H9 (cell line): ENCODE data around the gene MRTO4. TPM values are rescaled to one million over a fixed set of nuclear protein-coding genes. Genes with fewer than 3 reads are reported as not detected.

ENCODE experiments used
- DNase-seq: peaks from one replicate; pipeline ENCODE4 v3.0.0-alpha.2; 2017
- H2AFZ ChIP-seq: one replicate; pipeline ENCODE4 v1.6.1; 2013; ENCODE audit warnings: mild to moderate bottlenecking, low read length, control low read depth, moderate library complexity
- H2AK5ac ChIP-seq: 2 replicates; pipeline ENCODE4 v1.6.1; 2013; ENCODE audit warnings: low read length, control low read depth, mixed read lengths; ENCODE audit not compliant: insufficient read length
- H2BK120ac ChIP-seq: one replicate; pipeline ENCODE4 v1.6.1; 2013; ENCODE audit warnings: low read depth, mild to moderate bottlenecking, low read length, control low read depth, inconsistent platforms; ENCODE audit not compliant: poor library complexity, severe bottlenecking
- H2BK12ac ChIP-seq: 2 replicates; pipeline ENCODE4 v1.6.1; 2013; ENCODE audit warnings: low read length, control low read depth, mixed read lengths, low read depth; ENCODE audit not compliant: insufficient read length
- H2BK15ac ChIP-seq: 2 replicates; pipeline ENCODE4 v1.6.1; 2013; ENCODE audit warnings: low read depth, low read length, control low read depth
- H2BK20ac ChIP-seq: one replicate; pipeline ENCODE4 v1.6.1; 2013; ENCODE audit warnings: low read depth, mild to moderate bottlenecking, low read length, control low read depth, inconsistent platforms; ENCODE audit not compliant: poor library complexity, severe bottlenecking
- H2BK5ac ChIP-seq: 2 replicates; pipeline ENCODE4 v1.6.1; 2013; ENCODE audit warnings: low read length, control low read depth, mixed read lengths; ENCODE audit not compliant: insufficient read length
- H3K14ac ChIP-seq: 2 replicates; pipeline ENCODE4 v1.6.1; 2013; ENCODE audit warnings: low read length, control low read depth; ENCODE audit not compliant: insufficient read depth
- H3K18ac ChIP-seq: 2 replicates; pipeline ENCODE4 v1.6.1; 2013; ENCODE audit warnings: low read depth, mild to moderate bottlenecking, mixed read lengths, low read length, control low read depth; ENCODE audit not compliant: insufficient read length
- H3K23ac ChIP-seq: 2 replicates; pipeline ENCODE4 v1.6.1; 2013; ENCODE audit warnings: low read length, control low read depth, mixed read lengths, low read depth; ENCODE audit not compliant: insufficient read length
- H3K23me2 ChIP-seq: 2 replicates; pipeline ENCODE4 v1.6.1; 2013; ENCODE audit warnings: low read depth, mild to moderate bottlenecking, mixed read lengths, low read length, control low read depth; ENCODE audit not compliant: insufficient read length, poor library complexity, severe bottlenecking
- H3K27ac ChIP-seq: 2 replicates; pipeline ENCODE4 v1.5.1; 2013; ENCODE audit warnings: low read length, control low read depth, mixed read lengths, low read depth; ENCODE audit not compliant: insufficient read length
- H3K27me3 ChIP-seq: 2 replicates; pipeline ENCODE4 v1.6.1; 2013; ENCODE audit warnings: low read length, control low read depth, inconsistent platforms; ENCODE audit not compliant: insufficient read depth
- H3K4ac ChIP-seq: 2 replicates; pipeline ENCODE4 v1.6.1; 2013; ENCODE audit warnings: low read depth, mild to moderate bottlenecking, control low read depth, inconsistent platforms, low read length, moderate library complexity
- H3K4me1 ChIP-seq: 2 replicates; pipeline ENCODE4 v1.6.1; 2013; ENCODE audit warnings: low read length, control low read depth, inconsistent platforms; ENCODE audit not compliant: insufficient read depth
- H3K4me2 ChIP-seq: 2 replicates; pipeline ENCODE4 v1.6.1; 2013; ENCODE audit warnings: low read length, control low read depth, mixed read lengths; ENCODE audit not compliant: insufficient read length, insufficient read depth
- H3K56ac ChIP-seq: 2 replicates; pipeline ENCODE4 v1.6.1; 2013; ENCODE audit warnings: low read depth, mild to moderate bottlenecking, mixed read lengths, low read length, control low read depth; ENCODE audit not compliant: insufficient read length
- H3K79me1 ChIP-seq: 2 replicates; pipeline ENCODE4 v1.6.1; 2013; ENCODE audit warnings: low read depth, mild to moderate bottlenecking, moderate library complexity, low read length, control low read depth, inconsistent platforms; ENCODE audit not compliant: insufficient read depth, poor library complexity, severe bottlenecking
- H3K79me2 ChIP-seq: 2 replicates; pipeline ENCODE4 v1.6.1; 2013; ENCODE audit warnings: low read length, control low read depth, inconsistent platforms; ENCODE audit not compliant: insufficient read depth
- H3K9ac ChIP-seq: 2 replicates; pipeline ENCODE4 v1.6.1; 2013; ENCODE audit warnings: low read length, control low read depth, mixed read lengths; ENCODE audit not compliant: insufficient read length; ENCODE audit errors: extremely low read depth
- H3K9me3 ChIP-seq: one replicate; pipeline ENCODE4 v1.6.1; 2013; ENCODE audit warnings: low read depth, low read length, inconsistent platforms; ENCODE audit not compliant: control insufficient read depth
- H3T11ph ChIP-seq: one replicate; pipeline ENCODE4 v1.6.1; 2013; ENCODE audit warnings: mild to moderate bottlenecking, low read length, control low read depth, inconsistent platforms
- H4K20me1 ChIP-seq: one replicate; pipeline ENCODE4 v1.6.1; 2013; ENCODE audit not compliant: control insufficient read depth, insufficient read length, insufficient read depth
- H4K5ac ChIP-seq: 2 replicates; pipeline ENCODE4 v1.6.1; 2013; ENCODE audit warnings: low read depth, mild to moderate bottlenecking, mixed read lengths, low read length, control low read depth; ENCODE audit not compliant: insufficient read length
- H4K8ac ChIP-seq: replicated peaks from 2 replicates; pipeline ENCODE4 v1.6.1; 2013; ENCODE audit warnings: low read length, control low read depth, mixed read lengths, low read depth; ENCODE audit not compliant: insufficient read length
- H4K91ac ChIP-seq: 2 replicates; pipeline ENCODE4 v1.6.1; 2013; ENCODE audit warnings: low read depth, mild to moderate bottlenecking, moderate library complexity, mixed read lengths, low read length, control low read depth; ENCODE audit not compliant: insufficient read length
- H3K27ac Mint-ChIP-seq, 3 experiments: 2 replicates in 2 of 3; 3 replicates in 1 of 3; pipeline ENCODE4 v1.8.0; 2020 to 2021; ENCODE audit warnings: mixed read lengths in 3 of 3, mild to moderate bottlenecking in 1 of 3, moderate library complexity in 1 of 3
- H3K27me3 Mint-ChIP-seq: 2 replicates; pipeline ENCODE4 v1.8.0; 2021; ENCODE audit warnings: low read depth, mild to moderate bottlenecking, moderate library complexity, mixed read lengths
- H3K36me3 Mint-ChIP-seq, 3 experiments: 2 replicates in 2 of 3; 3 replicates in 1 of 3; pipeline ENCODE4 v1.8.0; 2020 to 2021; ENCODE audit warnings: low read depth in 3 of 3, mixed read lengths in 3 of 3; ENCODE audit not compliant: insufficient read depth in 1 of 3
- H3K4me1 Mint-ChIP-seq, 2 experiments: 2 replicates each; pipeline ENCODE4 v1.8.0; 2020; ENCODE audit warnings: mixed read lengths in 2 of 2
- H3K4me3 Mint-ChIP-seq, 2 experiments: 2 replicates in 1 of 2; 3 replicates in 1 of 2; pipeline ENCODE4 v1.8.0; 2020 to 2021; ENCODE audit warnings: mild to moderate bottlenecking in 2 of 2, mixed read lengths in 2 of 2, moderate library complexity in 1 of 2
- H3K9me3 Mint-ChIP-seq, 2 experiments: 2 replicates in 1 of 2; 3 replicates in 1 of 2; pipeline ENCODE4 v1.8.0; 2020; ENCODE audit warnings: mild to moderate bottlenecking in 2 of 2, mixed read lengths in 2 of 2, moderate library complexity in 1 of 2
- CTCF ChIP-seq: fragments of 200-600 bp; sonication (generic); conservative IDR thresholded peaks from 3 replicates; pipeline ENCODE4 v1.8.0; 2021; ENCODE audit warnings: antibody characterized with exemption, mild to moderate bottlenecking
- total RNA-seq: library from RNA; stranded (reverse); gene quantifications from 2 replicates; pipeline ENCODE4 v1.2.1, GENCODE V29; 2021

MRTO4 gene
- total RNA-seq, 1 experiment from 2014 or later, result 78.3 TPM

GRCh38 chr1:19254416-19254815 lies 2.8 kb downstream of the MRTO4 start:
- Histone ChIP-seq H3K23ac (no peak overlapping the region), H3K9ac (no peak overlapping the region), H2AK5ac (no peak overlapping the region), H3K4me2 (no peak overlapping the region), H3K4me1 (peaks cover 4% of the 10 kb centered on the region; the same call in 1 of the 2 replicates), H2BK120ac (no peak overlapping the region), H4K8ac (no peak overlapping the region), H3K14ac (no peak overlapping the region), H3K27ac (no peak overlapping the region), H3K9me3 (no peaks in the 10 kb centered on the region), H3K56ac (no peak overlapping the region), H3K4ac (no peak overlapping the region), H3T11ph (no peak overlapping the region), H4K20me1 (no peaks in the 10 kb centered on the region), H2AFZ (no peak overlapping the region), H3K27me3 (no peaks in the 10 kb centered on the region), H2BK12ac (no peak overlapping the region), H3K79me2 (peaks cover 45% of the 10 kb centered on the region), H3K79me1 (peaks cover 8% of the 10 kb centered on the region), H4K5ac (no peak overlapping the region), H2BK5ac (no peak overlapping the region), H2BK15ac (no peak overlapping the region), H3K23me2 (peaks cover 7% of the 10 kb centered on the region), H4K91ac (no peak overlapping the region), H2BK20ac (no peak overlapping the region), H3K18ac (no peak overlapping the region)
- Mint-ChIP-seq H3K36me3 (peaks cover 34 to 60% (median 45%) of the 10 kb centered on the region in 3 experiments; a peak in 6 of 7 replicates), H3K27me3 (no peaks in the 10 kb centered on the region), H3K9me3 (no peaks in the 10 kb centered on the region), H3K27ac (peak overlapping the region in 1 of 3 experiments; percentile 35; a peak in 2 of 7 replicates), H3K4me1 (peaks cover 20 to 22% of the 10 kb centered on the region in 2 experiments), H3K4me3 (peak overlapping the region in 1 of 2 experiments; percentile 97; a peak in 1 of 5 replicates)
- no peak for DNase-seq
- no peak for TF ChIP-seq CTCF
